ENCODE measurements around the gene RNF213.

Gene RNF213

DNA sequence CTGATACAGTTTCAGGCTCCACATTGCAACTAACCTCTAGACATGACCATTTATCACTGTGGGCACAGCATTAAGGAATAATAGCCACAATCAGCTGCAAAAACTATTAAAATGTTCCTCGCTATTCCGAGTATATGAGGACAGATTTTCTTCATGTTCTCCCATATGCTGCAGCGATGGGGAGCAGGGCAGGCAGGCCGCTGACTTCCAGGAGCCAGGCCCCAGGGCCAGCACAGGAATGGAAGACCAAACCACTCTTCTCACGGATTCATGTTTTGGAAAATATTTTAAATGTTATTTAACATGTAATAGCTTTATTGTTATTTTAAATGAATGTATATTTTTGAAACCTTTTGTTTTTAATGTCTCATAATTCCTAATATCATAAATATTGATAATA is 110.5 kb downstream of the RNF213 start:
- no peak overlapping the region for H3K4me3 ChIP-seq (ENCODE audit: low read depth, low read length)
- no peak for DNase-seq (ENCODE audit: low read depth)
- no peak for TF ChIP-seq MAX (IDR thresholded peaks at IDR 0.05; ENCODE audit: low read depth, low read length)
- TF ChIP-seq, protein P1, sequence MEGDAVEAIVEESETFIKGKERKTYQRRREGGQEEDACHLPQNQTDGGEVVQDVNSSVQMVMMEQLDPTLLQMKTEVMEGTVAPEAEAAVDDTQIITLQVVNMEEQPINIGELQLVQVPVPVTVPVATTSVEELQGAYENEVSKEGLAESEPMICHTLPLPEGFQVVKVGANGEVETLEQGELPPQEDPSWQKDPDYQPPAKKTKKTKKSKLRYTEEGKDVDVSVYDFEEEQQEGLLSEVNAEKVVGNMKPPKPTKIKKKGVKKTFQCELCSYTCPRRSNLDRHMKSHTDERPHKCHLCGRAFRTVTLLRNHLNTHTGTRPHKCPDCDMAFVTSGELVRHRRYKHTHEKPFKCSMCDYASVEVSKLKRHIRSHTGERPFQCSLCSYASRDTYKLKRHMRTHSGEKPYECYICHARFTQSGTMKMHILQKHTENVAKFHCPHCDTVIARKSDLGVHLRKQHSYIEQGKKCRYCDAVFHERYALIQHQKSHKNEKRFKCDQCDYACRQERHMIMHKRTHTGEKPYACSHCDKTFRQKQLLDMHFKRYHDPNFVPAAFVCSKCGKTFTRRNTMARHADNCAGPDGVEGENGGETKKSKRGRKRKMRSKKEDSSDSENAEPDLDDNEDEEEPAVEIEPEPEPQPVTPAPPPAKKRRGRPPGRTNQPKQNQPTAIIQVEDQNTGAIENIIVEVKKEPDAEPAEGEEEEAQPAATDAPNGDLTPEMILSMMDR (IDR thresholded peaks at IDR 0.05; ENCODE audit: low read depth, low read length), result no peak
- TF ChIP-seq MYC (IDR thresholded peaks at IDR 0.05; ENCODE audit: low read depth, low read length), result no peak
- TF ChIP-seq POLR2A (IDR thresholded peaks at IDR 0.05; ENCODE audit: extremely low read depth, insufficient read length), result no peak

- DNase-seq (ENCODE audit: low read depth), result no peak
- TF ChIP-seq MAX (IDR thresholded peaks at IDR 0.05; ENCODE audit: low read depth, low read length) (no peak), POLR2A (IDR thresholded peaks at IDR 0.05; ENCODE audit: extremely low read depth, insufficient read length) (no peak), MYC (IDR thresholded peaks at IDR 0.05; ENCODE audit: low read depth, low read length) (no peak)
- TF ChIP-seq, protein P1 (IDR thresholded peaks at IDR 0.05; ENCODE audit: low read depth, low read length), result no peak
- H3K4me3 ChIP-seq (ENCODE audit: low read depth, low read length), result no peak overlapping the region
Observed at GRCh38 chr17:80372456-80372855, 111.8 kb downstream of the RNF213 start.

GRCh38 chr17:80372922-80373570 is 112.4 kb downstream of the RNF213 start:
- H3K4me3 ChIP-seq (ENCODE audit: low read depth, low read length), result no peak overlapping the region
- TF ChIP-seq MYC (IDR thresholded peaks at IDR 0.05; ENCODE audit: low read depth, low read length) (no peak), POLR2A (IDR thresholded peaks at IDR 0.05; ENCODE audit: extremely low read depth, insufficient read length) (no peak), MAX (IDR thresholded peaks at IDR 0.05; ENCODE audit: low read depth, low read length) (no peak)
- TF ChIP-seq, protein P1 (IDR thresholded peaks at IDR 0.05; ENCODE audit: low read depth, low read length), result no peak

DNA sequence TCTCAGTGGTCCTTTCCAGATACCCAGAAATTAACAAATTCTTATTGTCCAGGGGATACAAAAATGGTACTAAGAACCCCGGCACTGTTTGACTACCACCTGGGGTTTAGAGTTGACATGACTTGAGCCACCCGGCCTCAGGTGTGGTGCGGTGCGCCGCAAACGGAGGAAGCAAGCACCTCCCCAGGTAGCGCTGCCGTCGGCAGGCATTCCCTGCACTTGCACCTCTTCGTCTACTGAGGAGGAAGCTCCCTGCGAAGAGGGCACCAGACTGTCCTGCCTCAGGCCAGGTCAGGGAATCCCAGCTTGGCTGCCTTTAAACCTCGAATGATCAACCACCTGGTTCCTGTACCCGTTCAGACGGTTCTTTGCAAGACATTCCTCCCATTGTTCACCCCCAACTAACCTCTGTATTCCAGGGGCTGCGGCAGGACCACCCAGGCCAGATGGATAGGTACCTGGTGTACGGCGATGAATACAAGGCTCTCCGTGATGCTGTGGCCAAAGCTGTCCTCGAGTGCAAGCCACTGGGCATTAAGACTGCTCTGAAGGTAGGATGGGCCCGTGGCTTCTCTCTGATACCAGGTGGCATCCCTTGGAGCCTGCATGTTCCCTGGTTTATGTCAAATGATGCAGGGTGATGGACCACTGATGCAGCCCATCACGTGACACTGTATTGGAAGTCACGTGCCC is 113.5 kb downstream of the RNF213 start:
- TF ChIP-seq MYC (IDR thresholded peaks at IDR 0.05; ENCODE audit: low read depth, low read length), result no peak
- no peak for TF ChIP-seq POLR2A (IDR thresholded peaks at IDR 0.05; ENCODE audit: extremely low read depth, insufficient read length)
- TF ChIP-seq, protein P1 (IDR thresholded peaks at IDR 0.05; ENCODE audit: low read depth, low read length), result no peak
- no peak for TF ChIP-seq MAX (IDR thresholded peaks at IDR 0.05; ENCODE audit: low read depth, low read length)
- DNase-seq (ENCODE audit: low read depth), result no peak
- no peak overlapping the region for H3K4me3 ChIP-seq (ENCODE audit: low read depth, low read length)

More at GRCh38 chr17:80372922-80373570, 112.4 kb downstream of the RNF213 start:
- DNase-seq (ENCODE audit: low read depth), result no peak

- DNase-seq (ENCODE audit: low read depth), result no peak
- H3K4me3 ChIP-seq (ENCODE audit: low read depth, low read length), result no peak overlapping the region
- TF ChIP-seq MYC (IDR thresholded peaks at IDR 0.05; ENCODE audit: low read depth, low read length) (no peak), POLR2A (IDR thresholded peaks at IDR 0.05; ENCODE audit: extremely low read depth, insufficient read length) (no peak), MAX (IDR thresholded peaks at IDR 0.05; ENCODE audit: low read depth, low read length) (no peak)
- TF ChIP-seq, protein P1 (IDR thresholded peaks at IDR 0.05; ENCODE audit: low read depth, low read length), result no peak
Observed at GRCh38 chr17:80374732-80375585, 114.3 kb downstream of the RNF213 start.

Measured in NB4 (cell line).